A172 (cell line): ENCODE measurements around the gene S100A2. TPM values are rescaled to one million over a fixed set of nuclear protein-coding genes. Genes with fewer than 3 reads are reported as not detected.
"Not testable (repeated sequence)": the region's sequence is repeated elsewhere in the genome, so short reads cannot be mapped to it uniquely, and the experiment has no call there.

ENCODE experiments used
- DNase-seq: peaks from one replicate; pipeline ENCODE4 v3.0.0-alpha.2; 2015; ENCODE audit warnings: low spot score
- total RNA-seq: library from RNA; depleted of rRNA; stranded (reverse); fragments of >200 nt; shearing (Covaris generic); gene quantifications from 2 replicates; pipeline ENCODE4 v1.2.3, GENCODE V29; 2014

Gene S100A2
- total RNA-seq, 1 experiment from 2014 or later = 41.3 TPM

DNA sequence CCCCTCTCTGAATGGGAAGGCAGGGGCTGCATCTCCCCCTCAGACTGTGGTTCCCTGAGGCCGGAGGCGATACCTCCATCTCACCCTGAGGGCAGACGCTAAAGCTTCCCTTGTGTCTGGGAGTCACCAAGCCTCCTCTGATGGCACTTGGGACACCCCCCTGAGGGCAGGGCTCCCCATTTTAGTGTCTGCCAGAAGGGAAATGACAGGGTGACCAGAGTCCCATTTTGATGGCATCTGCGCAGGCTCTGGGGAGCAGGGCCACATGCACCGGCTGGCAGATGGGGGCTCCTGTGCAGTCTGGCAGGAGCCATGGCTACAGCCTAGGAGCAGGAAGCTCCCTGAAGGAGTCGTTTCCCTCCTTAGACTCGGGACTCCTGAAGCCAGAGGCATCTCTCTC, 1.7 kb downstream of the S100A2 start:
- no peak for DNase-seq

DNA sequence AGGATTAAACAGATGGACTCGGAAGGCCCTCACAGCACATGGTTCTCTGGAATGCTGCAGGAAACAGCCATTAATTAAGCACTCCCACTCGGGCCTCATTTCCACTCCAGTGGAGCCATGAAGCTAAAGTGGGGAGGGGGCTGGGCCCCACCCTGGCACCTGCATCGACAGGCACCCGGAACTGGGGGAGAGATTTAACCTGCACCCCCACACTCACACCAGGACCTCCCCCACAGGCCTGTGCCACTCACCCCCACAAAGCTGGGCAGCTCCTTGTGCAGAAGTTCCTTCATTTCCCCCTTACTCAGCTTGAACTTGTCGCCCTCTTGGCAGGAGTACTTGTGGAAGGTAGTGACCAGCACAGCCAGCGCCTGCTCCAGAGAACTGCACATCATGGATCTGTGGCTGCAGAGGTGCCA, 2.2 kb downstream of the S100A2 start:
- no peak for DNase-seq

DNA sequence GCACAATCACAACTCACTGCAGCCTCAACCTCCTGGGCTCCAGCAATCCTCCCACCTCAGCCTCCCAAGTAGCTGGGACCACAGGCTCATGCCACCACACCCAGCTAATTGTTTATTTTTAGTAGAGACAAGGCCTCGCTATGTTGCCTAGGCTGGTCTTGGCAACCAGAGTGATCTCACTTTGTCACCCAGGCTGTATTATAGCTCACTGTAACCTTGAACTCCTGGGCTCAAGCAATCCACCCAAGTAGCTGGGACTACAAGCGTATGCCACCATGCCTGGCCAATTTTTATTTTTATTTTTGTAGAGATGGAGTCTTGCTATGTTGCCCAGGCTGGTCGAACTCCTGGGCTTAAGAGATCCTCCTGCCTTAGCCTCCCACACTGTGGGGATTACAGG, 3.6 kb downstream of the S100A2 start:
- not testable (repeated sequence) for DNase-seq

DNA sequence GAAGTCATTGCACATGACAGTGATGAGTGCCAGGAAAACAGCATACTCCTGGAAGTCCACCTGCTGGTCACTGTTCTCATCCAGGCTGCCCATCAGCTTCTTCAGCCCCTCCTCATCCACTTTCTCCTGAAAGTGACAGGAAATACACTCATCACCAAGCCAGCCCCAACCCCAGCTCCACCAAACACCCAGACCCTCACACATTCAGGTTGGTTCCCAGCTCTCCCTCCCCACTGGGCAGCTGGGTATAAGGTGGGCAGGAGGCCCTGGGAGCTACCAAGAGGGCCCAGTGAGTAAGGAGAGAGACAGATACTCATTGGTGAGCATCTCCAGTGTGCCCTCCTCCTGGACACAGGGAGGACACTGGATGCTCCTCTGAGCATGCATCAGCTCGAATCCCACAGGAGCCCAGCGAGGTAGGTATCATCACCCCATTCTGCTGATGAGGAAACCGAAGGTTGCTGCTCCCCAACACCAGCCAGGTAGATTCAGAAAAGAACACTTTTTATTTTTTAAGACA, 4.1 kb downstream of the S100A2 start:
- DNase-seq = no peak

DNA sequence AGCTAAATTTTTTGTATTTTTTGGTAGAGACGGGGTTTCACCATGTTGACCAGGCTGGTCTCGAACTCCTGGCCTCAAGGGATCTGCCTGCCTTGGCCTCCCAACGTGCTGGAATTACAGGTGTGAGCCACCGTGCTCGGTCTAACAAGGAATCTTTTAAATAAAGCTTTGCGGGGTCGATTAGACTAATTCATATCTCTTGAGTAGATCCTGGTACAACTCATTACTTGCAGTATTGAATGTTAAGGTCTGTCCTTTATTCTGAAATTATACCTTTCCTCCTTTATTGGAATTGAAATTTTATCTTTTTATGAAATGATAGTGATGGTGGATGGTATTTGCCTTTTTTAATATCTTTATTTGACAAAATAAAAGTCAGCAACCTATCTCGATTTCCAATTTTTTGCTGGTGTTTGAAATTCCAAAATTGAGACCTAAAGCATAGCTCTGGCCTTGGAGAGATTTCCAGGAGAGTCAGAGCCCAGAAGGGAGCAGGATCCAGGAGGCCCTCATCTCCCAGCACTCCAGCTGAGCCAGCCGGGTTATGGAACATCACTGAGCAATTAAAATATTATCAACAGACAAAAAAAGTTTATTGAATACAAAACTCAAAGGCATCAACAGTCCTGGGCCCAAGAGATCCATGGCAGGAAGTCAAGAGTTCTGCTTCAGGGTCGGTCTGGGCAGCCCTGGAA, 4.7 kb downstream of the S100A2 start:
- no peak for DNase-seq

DNA sequence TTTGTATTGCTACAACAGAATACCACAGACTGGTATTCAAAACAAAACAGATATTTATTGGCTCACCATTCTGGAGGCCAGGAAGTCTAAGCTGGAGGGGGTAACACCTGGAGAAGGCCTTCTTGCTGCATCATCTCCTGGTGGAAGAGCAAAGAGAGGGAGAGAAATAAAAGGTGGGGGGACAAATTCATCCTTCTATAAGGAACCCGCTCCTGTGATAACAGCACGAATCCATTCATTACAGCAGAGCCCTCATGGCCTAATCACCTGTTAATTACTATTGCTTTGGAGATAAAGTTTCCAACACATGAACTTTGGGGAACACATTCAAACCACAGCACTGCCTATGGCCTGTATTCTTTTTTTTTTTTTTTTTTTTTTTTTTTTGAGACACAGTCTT, 5.4 kb downstream of the S100A2 start:
- no peak for DNase-seq

DNA sequence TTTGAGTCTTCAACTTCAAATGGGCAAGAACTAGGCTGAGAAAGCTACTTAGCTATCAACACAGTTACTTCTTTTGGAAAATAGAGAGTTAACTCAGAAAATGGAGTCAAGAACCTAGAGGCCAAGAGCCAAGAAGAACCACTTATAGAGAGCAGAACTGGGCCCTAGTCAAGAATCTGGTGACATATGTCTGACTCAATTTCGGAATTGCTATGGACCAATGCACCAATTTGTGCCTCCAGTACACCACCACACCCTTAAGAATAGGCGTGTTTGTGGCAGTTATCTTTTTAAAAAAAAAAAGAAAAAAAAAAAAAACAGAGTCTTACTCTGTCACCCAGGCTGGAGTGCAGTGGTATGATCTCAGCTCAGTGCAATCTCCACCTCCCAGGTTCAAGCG, 7.8 kb downstream of the S100A2 start:
- DNase-seq = no peak

DNA sequence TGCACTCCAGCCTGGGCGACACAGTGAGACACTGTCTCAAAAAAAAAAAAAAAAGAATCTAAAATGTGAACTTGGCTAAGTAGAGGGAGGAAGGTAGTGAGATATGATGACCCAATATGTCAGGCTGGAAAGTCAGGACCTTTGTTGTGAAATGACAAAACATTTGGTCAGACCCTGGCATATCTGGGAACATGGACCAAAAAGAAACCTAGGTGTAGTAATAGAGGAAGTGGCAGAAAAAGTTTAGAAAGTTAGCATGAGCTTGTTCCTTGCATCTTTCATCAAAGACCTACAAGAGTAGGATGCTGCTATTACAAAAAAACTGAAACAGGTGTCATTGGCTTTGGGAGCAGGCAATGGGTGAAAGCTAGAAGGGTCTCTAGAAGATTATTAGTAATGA, 9.3 kb downstream of the S100A2 start:
- no peak for DNase-seq

DNA sequence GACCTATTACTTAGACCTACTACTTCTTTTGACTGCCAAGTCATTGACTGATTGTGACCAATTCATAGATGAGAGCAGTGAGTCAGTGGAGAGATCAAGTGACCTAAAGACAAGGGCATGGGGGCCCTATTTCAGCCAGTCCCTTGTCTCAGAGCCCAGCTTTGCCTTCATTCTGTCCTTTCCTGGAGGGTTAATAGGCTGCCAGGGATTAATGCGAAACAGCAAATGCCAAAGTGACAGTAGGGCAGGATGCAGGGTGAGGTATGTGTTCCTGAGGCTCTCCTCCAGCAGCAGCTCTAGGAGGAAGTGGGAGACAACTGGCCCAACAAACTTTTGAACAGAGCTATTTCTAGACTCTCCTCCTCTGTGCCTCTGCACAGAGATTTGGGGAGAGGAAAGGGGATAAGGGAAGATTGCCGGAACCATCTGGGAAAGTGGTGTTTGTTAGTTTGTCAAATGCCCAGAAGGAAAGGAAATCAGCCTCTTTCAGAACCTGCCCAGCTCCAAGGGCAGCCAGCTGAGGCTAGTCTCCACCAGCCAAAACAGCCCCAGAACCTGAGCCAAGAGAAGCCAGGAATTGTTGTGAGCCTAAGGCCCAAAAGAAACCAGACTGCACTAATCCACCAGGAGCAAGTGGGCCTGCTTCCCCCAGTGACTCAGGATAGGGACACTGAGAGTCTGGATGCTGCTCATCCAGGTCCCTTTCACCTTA, 11.7 kb downstream of the S100A2 start:
- peak; percentile 72 for DNase-seq

DNA sequence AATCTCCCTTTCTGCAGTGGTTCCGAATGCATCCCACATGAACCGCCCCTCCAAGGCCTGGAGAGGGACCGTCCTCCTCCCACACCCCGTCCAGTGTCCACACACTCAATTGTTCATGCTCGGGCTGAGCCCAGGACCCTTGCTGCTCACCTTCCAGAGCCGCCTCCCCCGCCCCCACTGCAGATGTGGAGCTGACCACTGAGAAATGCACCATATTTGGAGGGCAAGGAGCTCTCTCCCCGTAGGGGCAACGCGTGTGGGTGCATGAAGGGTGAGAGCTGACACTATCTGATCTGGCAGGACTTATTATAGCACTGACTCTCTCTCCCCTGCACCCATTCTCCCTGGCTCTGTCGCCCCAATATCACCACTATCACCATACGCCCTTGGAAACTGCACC, 12.5 kb downstream of the S100A2 start:
- DNase-seq = no peak

DNA sequence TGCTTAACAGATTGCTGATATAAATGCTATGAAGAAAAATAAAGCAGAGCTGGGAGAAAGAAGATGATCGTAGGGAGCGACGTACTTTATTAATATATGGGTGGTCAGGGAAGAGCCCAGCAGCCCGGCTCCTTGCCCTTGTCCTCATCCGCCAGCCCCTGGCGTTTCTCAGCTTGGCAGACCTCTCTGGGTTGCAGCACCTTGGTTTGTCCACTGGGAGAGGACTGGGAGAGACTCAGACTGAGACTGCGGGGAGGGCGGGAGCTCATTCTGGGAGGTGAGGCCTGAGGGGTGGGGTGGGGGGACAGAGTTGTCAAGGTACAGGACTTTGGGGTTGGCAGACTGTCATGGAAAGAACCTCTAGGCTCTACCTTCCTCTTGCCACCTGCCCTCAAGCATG, 13.3 kb downstream of the S100A2 start:
- DNase-seq = no peak

DNA sequence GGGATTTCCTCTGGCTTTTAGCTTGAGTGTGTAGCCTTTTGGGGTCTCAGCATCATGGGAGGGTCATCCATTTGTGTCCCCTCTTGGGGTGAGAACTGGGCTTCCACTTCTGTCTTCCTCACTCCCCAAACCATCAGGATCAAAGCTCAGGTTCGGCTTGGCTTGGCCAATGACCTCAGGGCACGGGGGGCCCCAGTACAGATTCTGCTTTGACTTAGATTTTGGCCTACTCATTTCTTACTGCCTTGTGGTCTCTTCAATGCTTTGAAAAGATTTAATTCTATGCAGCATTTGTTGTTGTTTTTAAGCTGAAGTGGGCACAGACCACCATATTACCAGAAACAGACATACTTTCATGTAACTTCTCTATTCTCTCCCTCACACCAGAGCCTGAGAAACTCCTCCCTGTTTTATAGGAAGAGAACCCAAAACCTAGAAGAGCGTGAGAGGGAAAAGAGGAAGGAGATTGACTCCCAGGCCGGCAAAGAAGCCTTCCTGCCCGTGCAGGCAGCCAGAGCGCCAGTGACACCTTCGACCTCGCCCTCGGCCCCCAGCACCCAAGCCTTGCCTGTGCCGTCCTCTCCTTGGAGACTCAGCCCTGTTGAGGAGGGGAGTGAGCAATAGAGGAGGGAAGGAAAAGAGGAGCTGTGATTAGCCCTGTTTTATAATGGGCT, 14.7 kb downstream of the S100A2 start:
- no peak for DNase-seq

DNA sequence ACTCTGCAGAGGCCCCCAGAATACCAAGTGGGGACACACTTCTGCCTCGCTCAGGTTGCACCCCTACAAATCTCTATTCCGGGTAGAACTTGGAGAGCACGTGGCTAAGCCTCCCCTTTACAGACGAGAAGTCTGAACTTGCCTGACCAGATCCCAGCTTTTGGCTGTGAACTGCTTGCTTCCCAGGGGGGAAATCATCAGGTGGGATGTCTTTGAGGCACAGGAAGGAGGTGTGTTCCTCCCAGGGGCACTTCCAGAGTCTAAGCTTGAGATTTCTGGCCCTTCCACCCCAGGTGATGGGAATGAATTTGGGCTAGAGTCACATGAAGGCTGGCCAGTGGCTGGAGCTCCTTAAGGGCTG, 15.3 kb downstream of the S100A2 start:
- no peak for DNase-seq

DNA sequence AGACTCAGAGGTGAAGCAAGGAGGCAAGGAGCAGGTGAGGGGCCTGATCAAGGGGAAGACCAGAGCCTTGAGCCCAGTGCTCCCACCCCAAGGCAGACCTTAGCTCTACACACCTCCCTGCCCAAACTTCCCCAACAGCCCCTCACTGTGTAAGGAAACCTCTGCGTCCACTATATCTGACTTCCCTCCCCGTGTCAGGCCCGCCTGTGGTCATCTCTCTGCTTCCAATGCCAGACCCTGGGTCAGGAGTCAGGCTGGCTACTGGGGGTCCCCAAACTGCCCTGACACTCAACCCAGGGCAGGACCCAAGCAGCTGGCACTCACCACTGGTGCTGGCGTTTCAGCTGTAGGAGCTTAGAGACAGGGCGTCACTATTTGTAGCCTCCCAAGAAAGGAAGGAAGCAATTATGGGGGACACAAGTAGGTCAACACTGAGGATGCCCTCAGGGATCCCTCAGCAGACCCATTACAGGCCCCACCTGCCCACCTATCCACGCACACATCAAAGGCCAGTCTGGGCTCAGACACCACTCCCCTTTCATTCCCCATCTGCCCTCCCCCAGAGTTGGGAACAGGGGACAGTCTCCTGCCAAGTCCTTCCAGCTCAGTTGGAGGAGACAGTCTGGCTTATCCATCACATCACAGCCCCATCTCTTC, 15.8 kb downstream of the S100A2 start:
- no peak for DNase-seq

DNA sequence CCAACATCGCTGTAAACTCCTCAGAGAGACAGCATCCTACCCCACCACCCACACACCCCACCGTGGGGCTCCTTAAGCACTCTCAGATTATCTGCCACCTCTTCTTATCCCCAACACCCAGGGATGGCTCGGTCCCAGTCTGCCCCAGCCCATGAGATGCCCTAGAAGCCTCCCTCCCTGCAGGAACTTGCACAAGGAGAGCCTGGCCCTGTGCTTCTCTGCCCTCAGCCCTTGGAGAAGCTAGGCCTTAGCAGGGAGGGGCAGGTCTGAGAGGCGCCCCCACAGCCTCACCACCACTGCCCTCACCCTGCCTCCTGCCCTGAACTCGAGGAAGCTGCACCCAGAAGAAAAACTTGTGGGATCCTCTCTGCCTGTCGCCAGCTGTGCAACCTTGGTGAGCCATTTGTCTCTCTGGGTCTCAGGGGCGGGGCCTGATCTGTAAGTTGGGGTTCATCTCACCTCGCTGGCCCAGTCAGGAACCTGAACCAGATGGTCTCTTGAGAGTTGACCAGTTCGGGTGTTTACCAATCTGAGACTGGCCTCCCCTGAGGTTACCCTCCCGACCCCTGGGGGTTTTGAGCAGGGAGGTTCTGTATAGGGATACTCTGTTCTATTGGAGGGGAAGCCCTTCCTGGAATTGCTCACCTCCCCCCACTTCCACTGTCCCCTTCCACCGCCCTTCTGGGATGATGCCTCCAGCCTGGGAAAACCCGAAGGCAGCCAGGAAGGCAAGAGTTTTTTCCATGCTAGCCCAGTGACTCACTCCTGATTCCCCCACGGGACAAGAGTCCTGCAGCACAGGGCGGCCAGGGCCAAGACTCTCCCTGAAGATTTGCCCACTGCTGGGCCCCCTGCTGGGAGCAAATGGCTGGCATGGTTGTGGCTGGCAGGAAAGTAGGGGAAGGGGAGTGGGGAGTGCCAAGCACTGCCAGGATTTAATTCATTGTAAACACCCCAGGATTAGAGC, 16.6 kb downstream of the S100A2 start, which contains the start of gene S100A3:
Gene S100A3, minus strand, starts transcription at position 537 of the 967 bp plus-strand sequence. CDS start 773 bp downstream, outside the sequence.
- peak; percentile 98 for DNase-seq

DNA sequence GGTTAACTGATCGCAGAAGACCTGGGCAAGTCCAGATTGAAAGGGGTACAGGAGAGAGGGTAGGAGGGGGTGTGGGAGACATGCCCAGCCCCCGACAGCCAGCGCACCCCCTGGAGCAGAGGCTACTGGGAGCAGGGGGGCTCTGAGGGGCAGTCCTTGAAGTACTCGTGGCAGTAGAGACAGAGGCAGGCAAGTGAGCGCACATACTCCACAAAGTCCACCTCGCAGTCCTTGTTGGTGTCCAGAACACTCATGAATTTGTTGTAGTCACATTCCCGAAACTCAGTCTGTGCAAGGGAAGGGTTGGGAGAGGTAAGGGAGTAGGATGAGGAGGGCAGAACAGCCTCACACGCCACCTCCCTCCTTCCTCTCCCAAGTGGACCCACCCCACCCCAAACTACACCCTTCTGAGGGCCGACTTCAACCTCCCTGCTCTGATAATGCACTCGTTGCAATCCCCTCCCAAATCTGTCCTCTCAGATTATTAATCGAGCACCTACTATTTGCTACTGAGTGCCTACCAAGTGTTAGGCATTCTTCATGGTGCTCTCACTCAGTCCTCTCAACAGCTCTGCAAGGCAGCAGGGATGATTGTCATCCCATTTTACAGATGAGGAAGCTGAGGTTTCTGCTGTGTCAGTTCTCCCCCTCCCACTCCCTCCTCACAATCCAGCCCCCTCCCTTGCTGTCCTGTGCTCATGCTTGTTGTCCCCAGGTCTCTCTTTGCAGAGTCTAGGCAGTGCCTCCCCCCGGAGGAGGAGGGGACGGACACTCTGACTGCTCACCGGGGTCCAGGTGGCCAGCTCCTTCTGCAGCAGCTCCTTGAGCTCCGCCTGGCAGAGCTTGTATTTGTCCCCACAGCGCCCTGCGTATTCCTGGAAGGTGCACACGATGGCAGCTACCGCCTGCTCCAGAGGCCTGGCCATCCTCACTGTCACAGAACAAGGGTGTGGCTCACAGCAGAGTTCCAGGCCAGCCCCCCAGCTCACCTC, 17.8 kb downstream of the S100A2 start:
- DNase-seq = no peak

DNA sequence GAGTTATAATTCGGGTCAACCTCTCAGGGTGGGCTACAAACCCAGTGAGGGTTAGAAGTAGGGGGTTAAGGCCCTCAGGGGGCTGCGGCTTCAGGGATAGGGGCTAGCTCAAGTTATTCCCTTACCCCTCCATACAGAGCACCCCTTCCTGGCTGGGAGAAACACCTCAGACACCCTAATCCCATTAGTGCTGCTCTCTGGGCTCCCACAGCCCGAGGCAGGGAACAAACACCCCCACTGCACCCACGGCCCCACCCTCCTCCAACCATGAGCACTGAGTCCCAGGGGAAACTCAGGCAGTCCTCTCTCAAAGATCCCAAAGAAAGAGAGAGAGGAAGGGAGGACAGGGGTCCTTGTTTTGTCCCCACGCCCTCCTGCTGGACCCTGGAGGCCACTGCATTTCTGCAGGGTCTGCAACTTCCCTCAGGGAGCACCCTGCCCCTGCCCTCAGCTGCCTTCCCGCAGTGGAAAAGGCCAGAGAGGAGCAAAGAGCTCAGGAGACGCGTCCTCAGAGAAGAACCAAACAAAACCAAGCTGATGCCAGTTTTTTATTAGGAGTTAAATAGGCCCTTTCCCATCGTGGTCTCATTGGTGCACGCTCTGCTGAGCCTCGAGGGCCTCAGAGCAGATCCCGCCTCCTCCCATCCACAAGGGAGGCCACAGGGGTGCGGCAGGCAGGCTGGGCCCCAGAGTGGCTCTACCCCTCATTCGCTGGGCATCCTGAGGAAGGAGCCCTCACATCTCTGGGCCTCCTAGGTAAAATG, 18.7 kb downstream of the S100A2 start:
- no peak for DNase-seq

DNA sequence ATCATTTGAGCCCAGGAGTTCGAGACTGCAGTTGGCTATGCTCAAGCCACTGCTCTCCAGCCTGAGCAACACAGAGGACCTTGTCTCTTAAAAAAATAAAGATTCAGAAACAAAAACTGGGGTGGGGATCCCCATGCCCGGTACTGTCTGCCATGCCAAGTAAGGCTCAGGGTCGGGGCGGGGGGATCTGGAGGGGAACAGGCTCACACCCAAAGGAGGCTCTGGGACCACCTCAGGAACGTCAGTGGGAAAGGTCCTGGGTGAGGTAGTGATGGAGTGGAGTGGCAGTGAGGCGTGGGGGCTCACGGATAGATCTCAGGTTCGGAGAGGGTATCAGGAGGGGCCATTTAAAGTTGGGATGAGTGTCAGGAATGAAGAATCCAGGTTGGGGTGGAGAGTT, 19.3 kb downstream of the S100A2 start:
- DNase-seq = no peak
